GM18526 (cell line): Measurements from ENCODE around the gene NINJ2.

Source experiments
- POLR2A ChIP-seq: IDR thresholded peaks from 3 replicates; pipeline ENCODE4 v1.6.1; 2011; ENCODE audit not compliant: insufficient read length; ENCODE audit errors: extremely low read depth

Gene NINJ2

DNA sequence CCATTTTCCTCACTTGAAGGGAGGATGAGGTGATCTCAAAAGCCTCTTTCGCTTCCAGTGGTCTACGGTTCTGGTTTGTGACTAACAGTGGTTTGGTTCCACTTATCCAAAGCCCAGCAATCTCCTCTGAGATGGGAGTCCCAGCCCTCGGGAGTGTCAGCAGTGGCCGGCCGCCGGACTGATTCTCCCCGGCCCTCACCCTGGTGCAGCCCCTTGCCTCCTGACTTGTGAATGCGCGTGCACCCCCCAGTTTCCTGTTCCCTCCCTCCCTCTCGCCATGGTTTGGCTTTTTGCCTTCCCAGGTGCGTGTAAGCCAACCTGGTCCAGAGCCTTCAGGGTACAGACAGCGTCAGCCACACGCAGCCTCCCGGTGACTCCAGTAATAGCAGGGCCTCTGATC lies 129.0 kb downstream of the NINJ2 start:
- no peak for TF ChIP-seq POLR2A

DNA sequence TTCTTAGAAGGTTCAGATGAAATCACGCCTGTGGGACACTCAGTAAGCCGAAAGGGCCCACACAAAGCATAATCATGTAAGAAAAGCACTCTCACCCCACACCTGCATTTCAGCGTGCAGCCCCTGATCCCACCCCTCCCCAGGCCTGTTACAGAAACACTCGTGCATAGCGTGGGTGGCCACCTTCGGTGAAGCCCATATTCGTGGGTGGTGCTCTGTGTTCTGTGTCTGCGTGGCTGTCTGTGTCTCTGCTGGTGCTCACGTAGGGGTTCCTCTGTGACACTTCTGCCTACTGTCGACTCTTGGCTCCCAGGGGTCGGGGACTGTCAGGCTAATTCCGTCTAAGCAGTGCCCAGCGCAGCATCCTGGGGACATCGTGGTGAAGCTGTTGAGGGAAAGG lies 129.5 kb downstream of the NINJ2 start:
- TF ChIP-seq POLR2A, result no peak

DNA sequence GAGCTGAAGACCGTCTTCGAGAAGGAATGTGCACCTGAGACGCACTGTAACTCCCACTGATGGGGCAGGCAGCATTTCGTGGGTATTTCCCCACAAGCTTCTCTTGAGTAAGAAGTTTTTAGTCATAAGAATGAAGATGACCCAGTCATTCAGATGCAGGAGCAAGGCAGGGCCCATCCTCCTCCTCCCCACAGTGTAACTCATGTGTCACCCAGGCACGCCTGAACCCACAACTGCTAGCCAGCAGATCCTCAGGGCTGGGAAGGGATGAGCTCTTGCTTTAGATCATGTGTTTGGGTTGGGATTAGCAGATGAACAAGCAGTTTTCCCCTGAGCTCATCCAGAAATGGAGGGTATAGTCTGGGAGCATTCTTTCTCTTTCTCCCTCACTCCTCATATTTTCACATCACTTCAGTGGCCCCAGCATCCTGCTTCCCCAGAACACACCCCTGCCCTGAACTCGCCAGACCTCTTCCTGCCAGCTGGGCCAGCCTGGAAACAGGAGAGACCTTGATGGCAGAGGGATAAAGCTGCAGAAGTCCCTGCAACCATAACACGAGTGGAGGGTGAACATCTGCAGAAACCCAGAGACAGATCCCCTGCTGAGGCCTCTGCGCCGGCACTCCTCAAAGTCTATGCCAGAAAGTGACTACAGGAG lies 130.2 kb downstream of the NINJ2 start:
- TF ChIP-seq POLR2A, result no peak

DNA sequence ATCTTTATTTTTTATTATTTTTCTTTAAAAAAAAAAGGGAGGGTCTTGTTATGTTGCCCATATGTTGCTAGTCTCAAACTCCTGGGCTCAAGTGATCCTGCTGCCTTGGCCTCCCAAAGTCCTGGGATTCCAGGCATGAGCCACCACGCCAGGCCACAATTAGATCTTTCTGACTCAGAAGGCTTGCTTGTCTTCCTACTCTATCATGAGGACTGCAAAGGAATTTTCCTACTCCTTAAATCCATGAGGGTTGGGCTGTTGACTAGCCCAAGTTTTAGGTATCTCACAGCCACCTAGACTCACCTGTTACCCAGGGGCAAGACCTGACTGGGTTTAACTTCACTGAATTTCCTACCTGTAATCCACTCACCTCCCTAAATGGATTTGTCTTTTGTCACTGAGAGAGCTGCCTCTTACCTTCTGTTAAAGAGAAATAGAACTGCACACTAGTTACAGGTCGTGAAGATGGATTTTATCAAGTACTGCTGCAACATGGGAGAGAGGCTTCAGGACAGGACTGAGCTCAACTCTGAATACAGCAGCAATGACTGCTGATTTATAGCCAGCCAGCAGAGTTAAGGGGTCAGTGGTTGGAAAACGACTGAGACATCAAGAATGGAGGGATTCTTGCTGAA lies 131.2 kb downstream of the NINJ2 start:
- TF ChIP-seq POLR2A, result no peak

DNA sequence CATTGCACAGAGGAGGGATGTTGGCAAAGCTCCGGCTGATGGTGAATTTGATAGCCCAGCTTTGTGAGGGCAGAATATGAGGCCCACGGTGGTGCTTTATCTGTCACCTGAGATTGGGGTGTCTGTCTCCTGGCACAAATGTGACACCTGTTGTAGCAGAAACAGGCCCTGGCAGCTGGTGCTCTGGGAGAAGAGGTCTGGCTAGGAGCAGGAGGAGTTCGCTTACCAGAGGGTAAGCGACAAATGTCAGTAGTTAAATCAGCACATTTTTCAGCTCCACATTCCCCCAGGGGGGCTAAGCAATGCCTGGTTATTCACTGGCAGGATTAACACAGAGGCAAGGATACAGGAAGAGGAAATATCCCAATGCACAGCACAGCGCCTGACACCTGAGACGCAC lies 132.4 kb downstream of the NINJ2 start:
- TF ChIP-seq POLR2A, result no peak

DNA sequence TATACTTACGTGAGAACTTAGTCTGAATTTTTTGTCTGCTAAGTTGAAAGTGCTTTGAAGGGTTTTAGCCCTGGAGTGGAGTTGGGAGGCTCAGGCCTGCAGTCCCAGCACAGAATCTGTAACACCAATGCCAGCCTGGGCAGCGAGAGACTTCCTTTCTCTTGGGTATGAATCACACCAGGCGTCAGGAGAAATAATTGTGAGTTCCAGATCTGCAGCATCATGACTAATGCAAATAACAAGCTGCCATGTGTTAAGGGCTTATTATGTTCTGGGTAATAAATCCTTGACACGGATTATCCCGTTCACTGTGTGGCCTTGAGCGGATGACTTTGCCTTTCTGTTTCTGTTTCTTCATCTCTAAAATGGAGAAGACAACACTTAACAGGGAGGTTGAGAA lies 132.9 kb downstream of the NINJ2 start:
- no peak for TF ChIP-seq POLR2A

DNA sequence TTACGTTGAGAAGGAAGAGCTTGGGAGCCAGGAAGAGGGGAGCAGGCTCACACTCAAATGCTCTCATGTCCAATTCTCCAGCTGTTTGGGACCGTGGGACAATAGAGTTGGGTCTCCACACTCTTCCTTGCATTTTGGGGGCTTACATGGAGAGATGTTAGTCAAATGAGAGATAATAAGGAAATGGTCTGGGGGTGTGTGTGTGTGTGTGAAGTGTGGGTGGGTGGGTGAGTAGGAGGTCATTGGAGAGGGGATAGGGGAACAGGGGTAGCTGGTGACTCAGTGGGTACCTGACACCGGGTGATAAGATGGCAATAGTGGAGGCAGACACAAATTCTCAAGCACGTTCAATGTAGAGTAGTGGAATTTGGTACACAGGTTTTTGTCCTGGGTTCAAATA lies 135.5 kb downstream of the NINJ2 start:
- TF ChIP-seq POLR2A, result no peak

DNA sequence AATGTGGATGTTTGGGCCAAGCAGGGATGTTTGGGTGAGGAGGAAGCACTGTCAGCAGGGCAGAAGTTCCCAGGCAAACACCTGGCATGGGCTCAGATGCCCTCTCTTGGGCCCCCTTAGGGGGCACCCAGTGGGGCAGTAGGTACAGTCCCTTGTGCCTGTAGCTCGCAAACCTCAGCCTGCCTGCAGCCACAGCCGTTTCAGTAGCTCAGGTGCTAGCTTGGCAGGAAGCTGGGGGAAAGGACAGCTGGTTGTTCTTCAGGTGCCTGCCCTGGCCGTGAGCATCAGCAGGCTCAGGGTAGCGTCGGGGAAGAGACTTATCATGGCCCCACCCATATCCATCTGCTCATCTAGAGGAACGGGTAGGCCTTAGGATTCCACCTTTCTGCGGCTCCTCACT lies 136.0 kb downstream of the NINJ2 start:
- no peak for TF ChIP-seq POLR2A

DNA sequence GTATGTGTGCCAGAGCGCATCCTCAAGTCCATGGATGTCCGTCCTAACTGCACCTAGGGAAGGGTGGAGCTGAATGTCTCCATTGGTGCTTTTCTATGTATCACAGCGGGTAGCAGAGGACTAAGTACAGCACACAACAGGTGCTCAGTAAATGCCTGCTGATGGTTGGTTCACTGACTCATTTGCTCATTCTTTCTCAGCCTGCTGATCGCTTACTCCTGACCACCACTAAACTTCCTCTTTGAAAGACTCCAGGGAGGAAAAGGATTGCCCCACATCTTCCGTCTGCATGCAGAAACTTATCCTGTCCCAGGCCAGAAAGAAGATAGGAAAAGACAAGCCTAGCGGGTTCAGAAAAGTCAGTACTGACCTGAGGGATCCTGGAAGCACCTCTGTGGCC lies 137.2 kb downstream of the NINJ2 start:
- no peak for TF ChIP-seq POLR2A

DNA sequence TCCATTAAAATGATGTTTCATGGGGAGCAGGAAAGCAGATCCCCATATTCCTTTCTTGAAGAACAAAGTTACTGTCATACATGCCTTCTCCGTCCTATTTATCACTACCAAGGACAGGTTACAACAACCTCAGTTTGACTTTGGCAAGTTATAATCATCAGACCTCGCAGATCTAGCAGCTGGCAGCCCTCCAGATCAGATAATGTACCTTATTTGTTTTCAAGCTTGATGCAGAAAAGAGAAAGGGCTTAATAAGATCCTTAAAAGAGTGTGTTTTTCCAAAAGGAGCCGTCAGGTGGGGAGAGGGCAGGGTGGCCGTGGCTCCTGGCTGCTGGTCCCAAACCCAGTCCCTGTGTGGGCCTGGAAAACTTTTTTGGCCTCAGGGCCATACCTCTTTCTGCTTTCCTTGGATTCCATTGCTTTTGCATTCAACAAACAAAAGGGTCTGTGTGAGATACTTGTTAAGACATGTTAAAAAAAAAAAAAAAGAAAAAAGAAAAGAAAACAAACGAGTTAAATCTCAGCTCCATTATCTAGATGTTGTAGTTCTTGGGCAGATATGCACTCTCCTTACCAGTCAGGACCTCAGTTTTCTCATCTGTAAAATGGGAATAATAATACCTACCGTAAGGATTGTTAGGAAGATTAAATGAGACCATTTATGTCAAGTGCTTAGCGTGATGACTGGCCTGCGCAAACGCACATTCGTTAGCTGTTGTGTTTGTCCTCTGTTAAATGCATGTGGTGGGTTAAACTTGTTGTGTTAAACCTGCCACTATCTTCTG lies 138.9 kb downstream of the NINJ2 start:
- TF ChIP-seq POLR2A, result no peak

DNA sequence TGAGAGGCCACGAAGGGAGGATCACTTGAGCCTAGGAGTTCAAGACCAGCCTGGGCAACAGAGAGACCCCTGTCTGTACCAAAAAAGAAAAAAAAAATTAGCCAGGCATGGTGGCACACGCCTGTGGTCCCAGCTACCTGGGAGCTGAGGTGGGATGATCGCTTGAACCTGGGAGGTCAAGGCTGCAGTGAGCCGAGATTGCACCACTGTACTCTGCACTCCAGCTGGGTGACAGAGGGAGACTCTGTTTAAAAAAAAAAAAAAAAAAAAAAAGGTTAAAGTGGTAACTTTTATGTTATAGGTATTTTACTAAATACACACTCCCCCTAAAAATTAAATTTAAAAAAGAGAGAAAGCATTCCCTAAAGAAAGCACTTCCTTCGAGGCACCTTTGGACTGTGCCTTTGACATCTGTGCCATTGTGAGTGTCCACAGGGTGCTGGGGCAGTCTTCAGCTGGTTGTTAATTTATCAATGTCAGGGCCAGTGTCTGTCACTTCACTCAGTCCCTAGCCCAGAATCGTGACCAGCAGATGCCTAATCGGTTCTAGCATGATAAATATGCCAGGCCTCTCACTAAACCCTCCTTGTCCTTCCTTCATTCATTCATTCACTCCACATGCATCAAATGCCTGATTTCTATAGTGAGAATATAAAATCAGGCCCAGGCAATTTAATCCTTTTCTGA lies 140.4 kb downstream of the NINJ2 start:
- no peak for TF ChIP-seq POLR2A

DNA sequence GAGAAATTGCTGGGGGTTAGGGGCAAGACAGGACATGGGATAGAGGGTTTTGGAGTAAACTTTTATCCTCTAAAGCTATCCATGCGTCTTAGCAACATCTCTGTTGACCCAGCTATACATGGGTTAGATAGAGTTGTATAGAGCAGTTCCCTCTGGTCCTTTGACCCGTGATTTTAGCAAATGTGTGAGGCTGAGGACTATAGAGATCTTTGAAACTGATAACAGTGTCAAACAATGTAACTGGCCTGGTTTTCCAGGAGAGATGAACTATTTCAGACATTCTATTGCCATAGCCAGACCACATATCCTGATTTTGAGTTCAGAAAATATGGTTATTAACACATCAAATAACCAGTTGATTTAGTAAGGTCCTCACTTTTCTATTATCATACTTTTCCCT lies 143.1 kb downstream of the NINJ2 start:
- no peak for TF ChIP-seq POLR2A

DNA sequence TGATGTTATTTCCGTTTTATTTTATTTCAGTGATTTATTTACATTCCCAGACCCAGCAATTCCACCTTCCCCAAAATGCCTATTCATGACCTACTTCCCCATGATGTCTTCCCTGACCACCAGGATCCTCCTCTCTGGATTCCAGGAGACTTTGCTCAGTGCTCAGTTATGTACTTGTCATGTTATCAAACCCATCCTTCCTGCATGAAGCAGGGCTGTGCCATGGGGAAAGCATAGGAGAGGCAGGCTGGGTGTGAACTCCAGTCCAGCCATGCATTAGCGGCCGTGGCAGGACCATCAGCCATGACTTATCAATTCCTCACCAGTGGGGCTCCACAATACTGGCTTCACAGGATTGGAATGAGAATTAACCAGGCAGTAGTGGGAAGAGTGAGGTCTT lies 145.7 kb downstream of the NINJ2 start:
- no peak for TF ChIP-seq POLR2A
